Stimulated activated CD4-positive, alpha-beta T cell treated with anti-CD3 and anti-CD28 coated beads, Interleukin-4, amount 100 ng/mL, for 48 hours (primary cell): ENCODE measurements around the gene SAMD4A.

Experiments used
- DNase-seq, 2 donors: peaks; one replicate each; pipeline ENCODE4 v3.0.0-alpha.2; 2020; ENCODE audit warnings: low read depth in 2 of 2

Gene SAMD4A

GRCh38 chr14:54565785-54566409 is 1.0 kb upstream of the SAMD4A start:
- DNase-seq, result peak; percentile 59 to 66

GRCh38 chr14:54567224-54567638 is 303 bp downstream of the SAMD4A start:
- DNase-seq, result peak in 1 of 2 donors; percentile 3

- DNase-seq, result peak; percentile 18 to 25
Observed at GRCh38 chr14:54567639-54568561, 972 bp downstream of the SAMD4A start.

GRCh38 chr14:54568821-54569595 is 2.1 kb downstream of the SAMD4A start:
- no peak for DNase-seq

GRCh38 chr14:54570047-54570446 is 3.1 kb downstream of the SAMD4A start:
- DNase-seq, result no peak

GRCh38 chr14:54570631-54571415 is 3.9 kb downstream of the SAMD4A start:
- no peak for DNase-seq

GRCh38 chr14:54572316-54572715 is 5.4 kb downstream of the SAMD4A start:
- peak in 1 of 2 donors; percentile 14 for DNase-seq

GRCh38 chr14:54574528-54574927 is 7.6 kb downstream of the SAMD4A start:
- DNase-seq, result no peak

- no peak for DNase-seq
Observed at GRCh38 chr14:54577494-54577893, 10.6 kb downstream of the SAMD4A start.

GRCh38 chr14:54577977-54578376 is 11.0 kb downstream of the SAMD4A start:
- DNase-seq, result no peak

GRCh38 chr14:54579621-54580020 is 12.7 kb downstream of the SAMD4A start:
- DNase-seq, result no peak

- DNase-seq, result no peak
Observed at GRCh38 chr14:54580933-54581332, 14.0 kb downstream of the SAMD4A start.

- no peak for DNase-seq
Observed at GRCh38 chr14:54582334-54582733, 15.4 kb downstream of the SAMD4A start.

GRCh38 chr14:54584097-54584496 is 17.2 kb downstream of the SAMD4A start:
- no peak for DNase-seq

GRCh38 chr14:54585214-54585613 is 18.3 kb downstream of the SAMD4A start:
- no peak for DNase-seq

- no peak for DNase-seq
Observed at GRCh38 chr14:54589076-54589475, 22.1 kb downstream of the SAMD4A start.

- no peak for DNase-seq
Observed at GRCh38 chr14:54589843-54590242, 22.9 kb downstream of the SAMD4A start.

- no peak for DNase-seq
Observed at GRCh38 chr14:54590481-54590880, 23.6 kb downstream of the SAMD4A start.

GRCh38 chr14:54591461-54591860 is 24.5 kb downstream of the SAMD4A start:
- DNase-seq, result no peak

- DNase-seq, result no peak
Observed at GRCh38 chr14:54591866-54592265, 24.9 kb downstream of the SAMD4A start.

GRCh38 chr14:54593860-54594259 is 26.9 kb downstream of the SAMD4A start:
- no peak for DNase-seq
